ENCODE results near the gene PLEK.
"Not testable (repeated sequence)": the region's sequence is repeated elsewhere in the genome, so short reads cannot be mapped to it uniquely, and the experiment has no call there.

The PLEK gene

GRCh38 chr2:68441994-68442322 is 76.9 kb downstream of the PLEK start:
- no peak for DNase-seq (ENCODE audit: low read depth in 2 of 2)

- DNase-seq (ENCODE audit: low read depth in 2 of 2): not testable (repeated sequence)
These were observed 81.3 kb downstream of the PLEK start for GRCh38 chr2:68446425-68446824.

Data from fibroblast of skin of left quadriceps (primary cell).